H1 (cell line): Measurements from ENCODE around the gene ST7L.

Experiments
- CBX5 ChIP-seq: fragments of 300-800, 300-1000 bp; sonication (generic); IDR thresholded peaks from 2 replicates; pipeline ENCODE4 v1.7.1; 2016; ENCODE audit warnings: antibody characterized with exemption, low read length, low read depth
- EP300 ChIP-seq, 2 experiments: IDR thresholded peaks; 1 replicate in 1 of 2; 2 replicates in 1 of 2; pipeline ENCODE4 v1.6.1; 2011 to 2012; ENCODE audit warnings: low read depth in 2 of 2, low read length in 2 of 2, mild to moderate bottlenecking in 2 of 2, borderline replicate concordance in 1 of 2, inconsistent platforms in 1 of 2, moderate library complexity in 1 of 2
- FOSL1 ChIP-seq: IDR thresholded peaks from 2 replicates; pipeline ENCODE4 v1.6.1; 2011; ENCODE audit warnings: mild to moderate bottlenecking, low read depth, low read length, moderate library complexity; ENCODE audit not compliant: insufficient read depth
- JUN ChIP-seq: IDR thresholded peaks from 2 replicates; pipeline ENCODE4 v1.6.1; 2011; ENCODE audit warnings: low read depth, mild to moderate bottlenecking, improper control_type of control experiment, low read length
- MAFK ChIP-seq: IDR thresholded peaks from 2 replicates; pipeline ENCODE4 v1.6.1; 2012; ENCODE audit warnings: low read depth, mild to moderate bottlenecking, improper control_type of control experiment, low read length
- NANOG ChIP-seq: IDR thresholded peaks from 2 replicates; pipeline ENCODE4 v1.6.1; 2011; ENCODE audit warnings: low read length, low read depth, mild to moderate bottlenecking, inconsistent platforms; ENCODE audit not compliant: insufficient read depth, poor library complexity, severe bottlenecking
- POLR2A ChIP-seq, 2 experiments: IDR thresholded peaks; 1 replicate in 1 of 2; 2 replicates in 1 of 2; pipeline ENCODE4 v1.6.1; 2011; ENCODE audit warnings: low read depth in 2 of 2, low read length in 2 of 2, mild to moderate bottlenecking in 2 of 2; ENCODE audit errors: control extremely low read depth in 1 of 2
- SIX5 ChIP-seq: IDR thresholded peaks from 2 replicates; pipeline ENCODE4 v1.6.1; 2011; ENCODE audit warnings: mild to moderate bottlenecking, low read depth, low read length
- YY1 ChIP-seq: IDR thresholded peaks from 2 replicates; pipeline ENCODE4 v1.6.1; 2011; ENCODE audit warnings: low read depth, mild to moderate bottlenecking, low read length
- TF ChIP-seq, protein P1 (sequence below), 3 experiments: IDR thresholded peaks; 1 replicate in 2 of 3; 2 replicates in 1 of 3; pipeline versions ENCODE4 v1.5.1 to v1.6.1; 2011; ENCODE audit warnings: low read length in 3 of 3, mild to moderate bottlenecking in 3 of 3, inconsistent platforms in 2 of 3, low read depth in 1 of 3, moderate library complexity in 1 of 3; ENCODE audit not compliant: insufficient read depth in 1 of 3; ENCODE audit errors: control extremely low read depth in 1 of 3

DNA sequence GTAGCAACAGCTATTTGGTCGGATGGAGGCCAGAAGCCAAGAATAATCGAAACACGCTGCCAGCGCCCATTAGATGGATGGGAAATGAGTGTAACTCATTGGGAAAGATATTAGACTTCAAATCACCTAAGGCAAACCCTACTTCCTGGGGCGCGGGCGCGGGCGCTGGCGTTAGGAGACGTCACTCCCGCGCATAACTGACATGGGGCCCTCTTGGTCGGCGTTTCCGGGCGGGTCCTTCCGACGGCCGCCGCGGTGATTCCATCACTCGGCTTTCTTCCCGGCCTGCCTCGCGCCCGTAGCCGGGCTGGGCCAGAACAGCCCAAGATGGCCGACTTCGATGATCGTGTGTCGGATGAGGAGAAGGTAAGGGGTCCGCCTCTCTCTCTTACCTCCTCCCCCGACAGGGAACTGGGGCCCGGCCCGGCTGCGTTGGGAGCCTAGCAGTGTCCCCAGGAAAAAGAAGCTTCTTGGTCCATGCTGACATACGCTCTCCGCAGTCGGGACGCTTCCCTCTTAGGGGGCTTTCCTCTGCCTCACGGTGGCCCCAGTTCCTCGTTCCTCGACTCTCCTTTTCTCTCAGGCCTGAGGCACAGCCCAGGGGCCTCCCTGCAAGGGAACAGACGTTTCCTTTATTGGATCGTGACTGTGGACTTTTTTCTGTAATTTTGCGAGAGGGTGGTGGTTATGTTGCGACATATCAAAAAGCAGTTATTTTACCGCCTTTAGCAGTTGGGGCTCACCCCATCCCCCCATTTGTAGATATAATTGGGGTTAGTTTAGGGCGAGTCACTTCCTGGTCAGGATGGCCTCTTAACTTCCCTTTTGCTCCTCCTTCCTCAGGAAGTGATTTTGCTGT, 806 bp upstream of the ST7L start, which contains the start of gene CAPZA1:
- TF ChIP-seq, protein P1, sequence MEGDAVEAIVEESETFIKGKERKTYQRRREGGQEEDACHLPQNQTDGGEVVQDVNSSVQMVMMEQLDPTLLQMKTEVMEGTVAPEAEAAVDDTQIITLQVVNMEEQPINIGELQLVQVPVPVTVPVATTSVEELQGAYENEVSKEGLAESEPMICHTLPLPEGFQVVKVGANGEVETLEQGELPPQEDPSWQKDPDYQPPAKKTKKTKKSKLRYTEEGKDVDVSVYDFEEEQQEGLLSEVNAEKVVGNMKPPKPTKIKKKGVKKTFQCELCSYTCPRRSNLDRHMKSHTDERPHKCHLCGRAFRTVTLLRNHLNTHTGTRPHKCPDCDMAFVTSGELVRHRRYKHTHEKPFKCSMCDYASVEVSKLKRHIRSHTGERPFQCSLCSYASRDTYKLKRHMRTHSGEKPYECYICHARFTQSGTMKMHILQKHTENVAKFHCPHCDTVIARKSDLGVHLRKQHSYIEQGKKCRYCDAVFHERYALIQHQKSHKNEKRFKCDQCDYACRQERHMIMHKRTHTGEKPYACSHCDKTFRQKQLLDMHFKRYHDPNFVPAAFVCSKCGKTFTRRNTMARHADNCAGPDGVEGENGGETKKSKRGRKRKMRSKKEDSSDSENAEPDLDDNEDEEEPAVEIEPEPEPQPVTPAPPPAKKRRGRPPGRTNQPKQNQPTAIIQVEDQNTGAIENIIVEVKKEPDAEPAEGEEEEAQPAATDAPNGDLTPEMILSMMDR (IDR thresholded peaks at IDR 0.05; ENCODE audit: control extremely low read depth in 1 of 3, insufficient read depth in 1 of 3, low read depth in 1 of 3, low read length in 3 of 3), result no peak
- TF ChIP-seq CBX5 (no peak), SIX5 (no peak), YY1 (peak; percentile 99), POLR2A (IDR thresholded peaks at IDR 0.05; ENCODE audit: control extremely low read depth in 1 of 2, low read depth in 2 of 2, low read length in 2 of 2) (peak; percentile 87 to 96), MAFK (no peak), FOSL1 (no peak), NANOG (peak; percentile 38), EP300 (IDR thresholded peaks at IDR 0.05; ENCODE audit: borderline replicate concordance in 1 of 2, low read depth in 2 of 2, low read length in 2 of 2) (peak in 1 of 2 experiments; percentile 71; a peak in 1 of 3 replicates), JUN (no peak)
